HFFc6 (cell line): Measurements from ENCODE around the gene LAMA2. TPM values are rescaled to one million over a fixed set of nuclear protein-coding genes. Genes with fewer than 3 reads are reported as not detected.

Experiments
- DNase-seq: peaks from one replicate; pipeline ENCODE4 v3.0.0-alpha.2; 2018
- H3K27ac Mint-ChIP-seq: 2 replicates; pipeline ENCODE4 v1.8.0; 2020; ENCODE audit warnings: mild to moderate bottlenecking, mixed read lengths
- H3K27me3 Mint-ChIP-seq: 2 replicates; pipeline ENCODE4 v1.8.0; 2021; ENCODE audit warnings: mild to moderate bottlenecking, moderate library complexity, mixed read lengths; ENCODE audit not compliant: insufficient read depth
- H3K36me3 Mint-ChIP-seq: 2 replicates; pipeline ENCODE4 v1.8.0; 2021; ENCODE audit warnings: low read depth, mixed read lengths
- H3K4me1 Mint-ChIP-seq: 2 replicates; pipeline ENCODE4 v1.8.0; 2020; ENCODE audit warnings: low read depth, mixed read lengths
- H3K4me3 Mint-ChIP-seq: 2 replicates; pipeline ENCODE4 v1.8.0; 2020; ENCODE audit warnings: mild to moderate bottlenecking, moderate library complexity, mixed read lengths
- H3K9me3 Mint-ChIP-seq: 2 replicates; pipeline ENCODE4 v1.8.0; 2020; ENCODE audit warnings: mild to moderate bottlenecking, mixed read lengths
- total RNA-seq, 6 experiments: library from RNA; stranded (reverse); fragmentation: NEBNext Ultra II Directional; extraction: Animal tissue kit (Norgen Biotek cat#: 25700); gene quantifications; 2 replicates in 1 of 6; 3 replicates in 5 of 6; pipeline ENCODE4 v1.2.3, GENCODE V29; 2021
- TF ChIP-seq, protein P1 (sequence below): fragments of 200-600 bp; sonication (generic); IDR thresholded peaks from 2 replicates; pipeline ENCODE4 v1.5.0; 2021; ENCODE audit warnings: antibody characterized with exemption, mild to moderate bottlenecking

The LAMA2 gene
- total RNA-seq, 6 experiments from 2014 or later, result 8.2 to 14.3 (median 10.5) TPM

DNA sequence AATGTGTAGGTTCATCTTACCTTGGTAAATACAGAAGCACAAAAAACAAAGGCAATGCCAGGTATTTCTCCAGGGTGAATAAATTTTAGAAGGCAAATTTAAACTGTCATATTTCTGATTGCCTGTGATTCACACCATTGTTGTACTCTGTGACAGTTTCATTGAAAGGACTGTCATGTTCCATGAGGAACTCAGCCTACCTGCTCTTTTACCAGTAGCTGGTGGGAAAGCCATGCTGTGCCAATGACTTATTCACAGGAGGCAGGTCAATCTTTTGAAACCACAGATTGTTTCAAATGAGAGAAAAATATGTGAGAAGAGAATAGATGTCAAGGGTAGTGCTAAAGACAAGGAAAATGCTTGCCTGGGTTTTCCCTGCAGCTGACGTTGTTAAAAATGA is 206.4 kb downstream of the LAMA2 start:
- H3K27me3 Mint-ChIP-seq, result no peaks in the 10 kb centered on the region
- H3K9me3 Mint-ChIP-seq, result no peaks in the 10 kb centered on the region
- H3K4me3 Mint-ChIP-seq, result no peak overlapping the region
- TF ChIP-seq, protein P1, sequence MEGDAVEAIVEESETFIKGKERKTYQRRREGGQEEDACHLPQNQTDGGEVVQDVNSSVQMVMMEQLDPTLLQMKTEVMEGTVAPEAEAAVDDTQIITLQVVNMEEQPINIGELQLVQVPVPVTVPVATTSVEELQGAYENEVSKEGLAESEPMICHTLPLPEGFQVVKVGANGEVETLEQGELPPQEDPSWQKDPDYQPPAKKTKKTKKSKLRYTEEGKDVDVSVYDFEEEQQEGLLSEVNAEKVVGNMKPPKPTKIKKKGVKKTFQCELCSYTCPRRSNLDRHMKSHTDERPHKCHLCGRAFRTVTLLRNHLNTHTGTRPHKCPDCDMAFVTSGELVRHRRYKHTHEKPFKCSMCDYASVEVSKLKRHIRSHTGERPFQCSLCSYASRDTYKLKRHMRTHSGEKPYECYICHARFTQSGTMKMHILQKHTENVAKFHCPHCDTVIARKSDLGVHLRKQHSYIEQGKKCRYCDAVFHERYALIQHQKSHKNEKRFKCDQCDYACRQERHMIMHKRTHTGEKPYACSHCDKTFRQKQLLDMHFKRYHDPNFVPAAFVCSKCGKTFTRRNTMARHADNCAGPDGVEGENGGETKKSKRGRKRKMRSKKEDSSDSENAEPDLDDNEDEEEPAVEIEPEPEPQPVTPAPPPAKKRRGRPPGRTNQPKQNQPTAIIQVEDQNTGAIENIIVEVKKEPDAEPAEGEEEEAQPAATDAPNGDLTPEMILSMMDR, result no peak
- DNase-seq, result no peak
- no peak overlapping the region for H3K27ac Mint-ChIP-seq
- H3K4me1 Mint-ChIP-seq, result no peaks in the 10 kb centered on the region
- H3K36me3 Mint-ChIP-seq, result no peaks in the 10 kb centered on the region

GRCh38 chr6:129094147-129094546 is 211.2 kb downstream of the LAMA2 start:
- Mint-ChIP-seq H3K36me3 (no peaks in the 10 kb centered on the region), H3K4me3 (no peak overlapping the region), H3K27ac (no peak overlapping the region), H3K4me1 (no peaks in the 10 kb centered on the region), H3K27me3 (no peaks in the 10 kb centered on the region), H3K9me3 (no peaks in the 10 kb centered on the region)
- TF ChIP-seq, protein P1, result no peak
- DNase-seq, result no peak

DNA sequence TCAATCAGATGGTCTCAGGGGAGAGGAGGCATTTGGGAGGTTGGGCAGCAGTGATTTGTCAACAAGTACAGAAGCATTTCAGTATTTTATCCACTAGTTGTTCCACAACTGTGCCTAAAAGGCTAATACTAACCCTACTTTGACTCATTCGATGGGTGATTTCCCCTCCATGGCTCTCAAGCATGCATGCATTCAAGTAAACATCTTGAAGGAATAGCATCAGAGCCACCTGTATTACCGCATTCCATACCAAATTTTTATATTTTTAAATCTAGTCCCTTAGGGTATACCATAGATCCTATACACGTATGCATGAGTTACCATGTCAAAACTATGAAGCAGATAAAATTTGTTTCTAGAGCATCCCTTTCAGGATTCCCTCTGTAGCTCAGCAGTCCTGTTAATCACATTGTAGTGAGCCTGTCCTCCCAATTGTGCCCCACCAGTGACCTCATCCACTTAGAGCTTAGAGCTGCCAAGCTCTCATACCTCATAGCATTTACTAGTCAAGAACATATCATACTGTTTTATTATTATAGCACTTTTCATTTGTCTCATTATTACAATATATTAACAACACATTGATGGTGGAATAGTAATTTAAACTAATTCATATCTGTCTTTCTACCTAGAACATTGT is 213.8 kb downstream of the LAMA2 start:
- Mint-ChIP-seq H3K9me3 (no peaks in the 10 kb centered on the region), H3K4me3 (no peak overlapping the region), H3K4me1 (no peaks in the 10 kb centered on the region), H3K36me3 (no peaks in the 10 kb centered on the region), H3K27me3 (no peaks in the 10 kb centered on the region), H3K27ac (no peak overlapping the region)
- TF ChIP-seq, protein P1, result no peak
- DNase-seq, result no peak

- no peaks in the 10 kb centered on the region for H3K36me3 Mint-ChIP-seq
- no peaks in the 10 kb centered on the region for H3K4me1 Mint-ChIP-seq
- no peak for DNase-seq
- no peaks in the 10 kb centered on the region for H3K9me3 Mint-ChIP-seq
- TF ChIP-seq, protein P1, result no peak
- H3K27me3 Mint-ChIP-seq, result no peaks in the 10 kb centered on the region
- no peak overlapping the region for H3K27ac Mint-ChIP-seq
- H3K4me3 Mint-ChIP-seq, result no peak overlapping the region
Measured at GRCh38 chr6:129098061-129098553, 215.2 kb downstream of the LAMA2 start.

DNA sequence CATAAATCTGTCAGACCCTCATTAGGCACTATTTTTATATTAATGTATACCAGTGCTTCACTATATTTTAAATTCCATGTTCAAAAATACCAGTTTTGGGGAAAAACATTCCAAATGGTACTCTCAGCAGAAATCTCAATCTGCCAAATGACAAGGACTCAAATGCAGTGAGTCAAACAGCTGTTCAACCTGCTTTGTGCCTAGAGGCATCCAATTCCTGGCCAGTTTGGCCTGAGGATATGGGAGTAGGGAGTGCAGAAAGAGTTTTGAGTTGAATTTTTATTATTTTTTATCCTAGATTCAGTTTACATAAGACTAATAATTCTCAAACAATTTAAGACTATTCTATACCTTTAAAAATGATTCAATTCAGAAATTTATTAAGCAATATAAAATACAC is 216.8 kb downstream of the LAMA2 start:
- H3K27me3 Mint-ChIP-seq, result no peaks in the 10 kb centered on the region
- H3K9me3 Mint-ChIP-seq, result no peaks in the 10 kb centered on the region
- no peak overlapping the region for H3K27ac Mint-ChIP-seq
- H3K4me1 Mint-ChIP-seq, result peaks cover 11% of the 10 kb centered on the region
- H3K36me3 Mint-ChIP-seq, result no peaks in the 10 kb centered on the region
- DNase-seq, result no peak
- TF ChIP-seq, protein P1, result no peak
- no peak overlapping the region for H3K4me3 Mint-ChIP-seq
